HG02678 (cell line): ENCODE data around the gene INAVA.
A peak's percentile ranks its signal among the peaks of the same experiment; 100 is the strongest.

Source experiments
- ATAC-seq: cut with Tn5 transposase; IDR thresholded peaks from one replicate; pipeline ENCODE4 v1.9.1; 2021; ENCODE audit warnings: mild to moderate bottlenecking, moderate library complexity; ENCODE audit not compliant: unreplicated experiment

Gene INAVA, protein sequence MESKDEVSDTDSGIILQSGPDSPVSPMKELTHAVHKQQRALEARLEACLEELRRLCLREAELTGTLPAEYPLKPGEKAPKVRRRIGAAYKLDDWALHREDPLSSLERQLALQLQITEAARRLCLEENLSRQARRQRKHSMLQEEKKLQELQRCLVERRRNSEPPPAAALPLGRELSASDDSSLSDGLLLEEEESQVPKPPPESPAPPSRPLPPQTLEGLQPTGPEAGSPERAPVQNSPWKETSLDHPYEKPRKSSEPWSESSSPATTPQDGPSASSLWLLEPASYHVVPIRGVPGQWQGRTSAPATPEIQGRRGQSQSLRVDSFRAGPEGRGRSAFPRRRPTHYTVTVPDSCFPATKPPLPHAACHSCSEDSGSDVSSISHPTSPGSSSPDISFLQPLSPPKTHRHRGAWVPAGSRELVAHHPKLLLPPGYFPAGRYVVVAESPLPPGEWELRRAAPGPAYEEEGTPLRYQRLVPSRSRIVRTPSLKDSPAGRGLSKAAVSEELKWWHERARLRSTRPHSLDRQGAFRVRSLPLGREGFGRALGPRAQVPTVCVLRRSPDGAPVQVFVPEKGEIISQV

DNA sequence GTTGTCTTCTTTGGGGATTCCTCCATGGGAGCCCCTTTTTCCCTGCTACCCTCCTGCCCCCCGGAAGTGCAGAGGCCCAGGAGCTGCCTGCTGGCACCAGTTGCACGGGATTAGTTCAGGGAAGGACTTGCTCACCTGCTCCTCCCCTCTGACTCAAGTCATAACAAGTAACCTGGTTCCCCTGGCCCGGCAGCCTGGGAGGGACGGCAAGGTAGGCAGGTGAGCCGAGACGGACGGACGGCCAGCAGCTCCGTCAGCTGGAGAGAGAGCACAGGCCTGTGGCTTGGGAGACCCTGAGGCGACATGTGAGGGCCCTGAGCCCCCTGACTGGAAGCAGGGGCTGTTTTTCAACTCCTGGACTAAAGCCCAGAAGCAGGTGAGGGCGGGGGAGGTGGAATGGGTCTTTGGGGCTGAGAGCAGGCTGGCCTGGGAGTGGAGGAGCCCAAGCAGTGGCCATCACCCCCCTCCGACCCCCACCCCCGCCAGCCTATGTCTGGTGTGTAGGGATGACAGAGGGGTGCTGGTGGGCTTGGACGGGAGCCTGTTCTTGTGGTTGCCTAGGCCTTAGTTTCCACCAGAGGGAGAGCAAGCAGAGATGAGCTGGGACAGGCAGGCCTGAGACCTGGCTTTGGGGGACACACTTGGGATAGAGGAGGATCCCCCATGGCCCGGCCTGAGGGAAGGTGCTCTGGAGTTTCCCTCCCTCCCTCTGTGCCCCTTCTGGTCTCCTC, at the start of gene INAVA:
Gene INAVA (plus strand): TSS at position 189 of the 731 bp plus-strand sequence. CDS start 3,501 bp downstream, outside the sequence.
- ATAC-seq: no peak

DNA sequence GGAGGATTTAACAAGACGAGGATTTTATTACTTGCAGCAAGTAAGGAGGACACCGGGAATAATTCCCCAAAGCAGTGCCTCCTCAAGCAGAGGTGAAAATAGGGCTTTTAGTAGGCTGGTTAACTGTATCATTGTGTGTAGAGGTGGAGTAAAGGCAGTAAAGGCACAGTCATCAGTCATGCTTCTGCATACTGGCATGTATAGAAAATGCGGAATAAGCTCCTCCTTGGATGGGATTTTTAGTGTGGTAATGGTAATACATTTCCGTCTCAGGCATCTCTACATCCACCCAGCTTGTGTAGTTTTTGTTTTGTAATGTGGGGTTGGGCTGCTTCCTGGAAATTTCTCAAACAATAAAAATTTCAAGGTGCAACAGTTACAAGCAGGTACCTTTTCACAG, 49.3 kb upstream of the INAVA start:
- no peak for ATAC-seq

DNA sequence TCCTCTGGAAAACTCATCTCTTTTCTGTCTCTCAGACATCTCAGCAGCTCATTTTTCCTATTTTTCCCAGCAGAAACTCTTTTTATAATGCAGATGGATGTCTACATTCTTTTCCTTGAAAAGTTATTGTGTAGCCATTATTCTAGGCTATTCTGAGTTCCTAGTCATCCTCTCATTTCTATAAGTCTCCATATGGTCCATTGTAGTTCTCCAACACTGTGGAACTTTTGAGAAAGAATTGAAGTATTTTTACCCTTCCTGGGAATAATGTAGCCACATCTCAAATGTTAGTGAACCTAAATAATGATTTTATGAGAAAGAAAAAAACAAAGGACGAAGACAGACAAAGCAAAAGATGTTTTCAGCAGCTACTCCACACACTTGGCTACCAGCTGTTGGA, 48.3 kb upstream of the INAVA start:
- no peak for ATAC-seq

DNA sequence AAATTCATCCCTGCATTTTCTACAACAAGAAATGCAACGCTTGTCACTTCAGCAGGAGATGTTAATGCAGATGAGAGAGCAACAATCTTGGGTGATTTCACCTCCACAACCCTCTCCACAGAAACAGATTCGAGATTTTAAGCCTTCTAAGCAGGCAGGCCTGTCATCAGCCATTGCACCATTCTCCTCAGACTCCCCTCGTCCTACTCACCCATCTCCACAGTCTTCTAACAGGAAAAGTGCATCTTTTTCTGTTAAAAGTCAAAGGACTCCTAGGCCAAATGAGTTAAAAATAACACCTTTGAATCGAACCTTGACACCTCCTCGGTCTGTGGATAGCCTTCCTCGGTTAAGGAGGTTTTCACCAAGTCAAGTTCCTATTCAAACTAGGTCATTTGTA, 45.3 kb upstream of the INAVA start:
- no peak for ATAC-seq

DNA sequence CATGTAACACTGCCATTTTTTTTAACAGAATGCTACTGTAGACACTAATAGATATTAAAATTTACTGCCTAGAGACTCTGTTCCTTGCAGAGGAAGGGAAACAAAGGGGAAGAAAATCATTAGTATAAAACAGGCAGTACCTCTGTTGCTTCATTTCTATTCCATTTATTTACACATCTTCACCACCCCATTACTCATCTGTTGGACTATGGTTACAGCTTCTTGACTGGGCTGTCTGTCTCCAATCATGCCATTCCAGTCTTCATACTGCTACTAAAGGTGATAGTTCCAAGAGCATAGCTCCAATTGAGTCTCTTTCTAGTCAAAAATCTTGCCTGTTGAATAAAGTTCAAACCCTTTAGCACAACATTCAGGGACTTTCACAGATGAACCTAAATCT, 44.1 kb upstream of the INAVA start:
- ATAC-seq: no peak

DNA sequence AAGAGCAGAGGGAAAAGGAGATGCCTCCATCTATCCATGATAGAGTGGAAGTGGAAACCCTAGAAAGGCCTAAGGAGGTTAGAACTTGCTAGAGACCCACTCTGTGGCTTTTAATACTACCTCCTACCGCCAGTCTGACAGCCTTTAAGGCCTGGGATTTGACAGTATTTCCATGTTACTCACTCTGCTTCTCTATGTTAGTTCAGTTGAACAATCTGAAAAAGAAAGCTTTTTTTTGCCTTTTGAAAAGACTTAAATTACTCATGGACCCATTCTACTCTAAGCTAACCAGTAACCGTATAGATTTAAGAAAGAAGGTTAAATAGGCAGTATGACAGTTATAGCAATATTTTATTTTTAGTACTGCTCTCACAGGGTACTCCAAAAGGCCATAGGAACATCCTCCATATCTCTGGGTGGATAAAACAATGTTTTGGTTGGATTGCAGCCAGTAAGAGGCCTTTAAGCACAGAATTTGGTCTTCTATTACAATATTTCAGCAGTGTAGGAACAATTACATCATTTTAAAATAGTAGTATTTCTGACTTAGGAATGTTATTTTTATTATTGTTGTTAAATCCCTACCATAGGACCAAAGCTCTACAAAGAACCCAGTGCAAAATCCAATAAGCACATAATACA, 37.9 kb upstream of the INAVA start:
- ATAC-seq: no peak

DNA sequence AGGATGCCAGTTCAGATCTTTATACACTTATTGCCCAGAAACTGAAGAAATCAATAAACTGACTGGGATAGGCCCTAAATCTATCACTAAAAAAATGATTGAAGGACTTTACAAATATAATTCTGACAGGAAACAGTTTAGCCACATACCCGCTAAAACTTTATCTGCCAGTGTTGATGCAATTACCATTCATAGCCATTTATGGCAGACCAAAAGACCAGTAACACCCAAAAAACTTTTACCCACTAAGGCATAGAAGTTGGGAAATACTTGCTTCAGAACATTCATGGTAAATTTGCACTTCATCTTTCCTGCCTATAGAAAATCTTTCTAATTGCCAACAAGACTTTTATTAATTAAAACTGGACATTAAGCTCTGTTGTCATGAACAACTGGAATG, 36.9 kb upstream of the INAVA start:
- no peak for ATAC-seq

DNA sequence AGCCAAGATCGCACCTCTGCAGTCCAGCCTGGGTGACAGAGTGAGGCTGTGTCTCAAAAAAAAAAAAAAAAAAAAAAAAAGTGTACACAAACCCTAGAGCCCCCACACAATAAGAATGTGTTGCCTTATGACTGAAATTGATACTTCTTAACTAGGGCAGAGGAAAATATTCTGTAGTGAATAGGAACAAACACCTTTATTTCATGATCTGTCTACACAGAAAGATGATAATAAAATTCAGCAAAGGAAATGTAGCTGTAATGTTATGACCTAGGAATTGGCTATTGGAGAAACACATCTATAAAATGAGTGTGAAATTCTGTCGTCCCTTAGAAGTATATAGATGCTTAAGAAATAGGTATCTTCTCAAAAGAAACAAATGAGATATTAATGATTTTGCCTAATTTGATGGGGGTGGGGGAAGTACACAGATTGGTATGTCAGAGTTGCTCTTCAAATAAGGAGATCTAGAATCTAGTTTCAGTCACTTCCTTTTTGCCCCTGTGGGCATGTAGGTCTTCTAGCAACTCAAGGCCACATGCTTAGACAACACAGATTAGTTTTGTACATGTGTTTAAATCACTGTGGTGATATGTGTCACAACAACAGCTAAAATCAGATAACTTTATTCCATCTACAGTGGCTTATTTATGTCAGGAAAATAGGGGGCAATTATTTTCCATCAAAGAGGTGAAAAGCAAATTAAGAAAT, 32.6 kb upstream of the INAVA start:
- no peak for ATAC-seq

DNA sequence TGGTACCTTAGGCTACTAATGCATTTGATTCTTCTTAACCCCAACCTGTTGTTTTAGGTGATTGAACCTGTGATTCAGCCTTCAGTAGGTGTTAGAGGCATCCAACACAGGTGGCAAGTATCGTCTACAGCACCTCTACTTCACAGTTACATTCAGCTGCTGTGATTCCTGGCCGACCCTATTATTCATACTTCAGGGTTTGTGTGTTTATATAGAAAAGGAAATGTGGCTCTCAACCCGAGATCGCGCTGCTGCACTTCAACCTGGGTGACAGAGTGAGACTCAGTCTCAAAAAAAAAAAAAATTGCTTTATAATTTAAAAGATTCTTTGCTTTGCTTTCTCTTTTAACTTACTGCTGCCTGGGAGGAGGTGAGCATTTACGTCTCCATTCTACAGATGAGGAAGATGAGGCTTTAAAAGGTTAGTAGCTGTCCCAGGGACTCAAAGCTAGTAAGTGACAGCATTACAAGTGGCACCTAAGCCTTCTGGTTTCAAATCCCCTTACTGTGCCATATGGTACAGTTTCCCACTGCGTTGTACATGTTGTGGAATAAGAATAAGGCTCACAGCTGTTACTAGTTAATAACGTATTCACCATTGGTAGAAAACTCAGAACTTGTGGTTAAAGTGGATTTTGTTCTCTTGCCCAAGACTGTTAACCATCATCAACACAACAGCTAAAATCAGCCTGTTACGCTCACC, 31.8 kb upstream of the INAVA start:
- ATAC-seq: no peak

DNA sequence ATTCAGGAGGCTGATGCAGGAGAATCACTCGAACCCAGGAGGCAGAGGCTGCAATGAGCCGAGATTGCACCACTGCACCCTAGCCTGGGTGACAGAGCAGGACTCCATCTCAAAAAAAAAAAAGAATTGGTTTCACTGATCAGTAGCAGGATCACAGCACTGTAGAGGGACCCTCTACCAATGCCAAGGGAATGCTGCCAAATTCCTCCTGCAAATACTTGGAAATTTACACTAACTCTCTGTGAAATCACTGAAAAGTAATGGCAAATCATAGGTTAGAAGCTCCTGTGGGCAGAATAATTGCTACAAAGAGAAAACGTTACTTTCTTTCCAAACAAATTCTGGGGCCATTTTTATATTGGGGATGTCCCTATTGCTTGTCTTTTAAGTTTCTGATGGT, 28.6 kb upstream of the INAVA start:
- no peak for ATAC-seq

DNA sequence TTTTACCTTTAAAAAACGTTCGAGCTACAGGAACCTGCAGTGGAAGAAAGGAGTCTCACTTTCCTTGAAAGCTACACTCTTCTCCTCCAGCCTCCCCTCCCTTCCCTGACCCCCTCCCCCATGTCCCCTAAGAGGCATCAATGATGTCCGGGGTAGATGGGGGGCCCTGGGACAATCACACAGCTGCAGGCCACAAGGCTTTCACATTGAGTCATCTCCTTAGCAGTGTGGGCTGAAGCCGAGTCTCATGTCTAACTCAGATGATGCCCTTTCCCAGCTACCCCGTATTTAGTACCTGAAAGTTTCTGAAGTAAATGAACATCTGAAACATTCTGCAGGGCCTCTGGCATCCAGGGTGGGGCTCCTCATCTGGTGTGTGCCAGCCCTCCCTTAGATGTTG, 28.2 kb upstream of the INAVA start:
- ATAC-seq: peak; percentile 75

DNA sequence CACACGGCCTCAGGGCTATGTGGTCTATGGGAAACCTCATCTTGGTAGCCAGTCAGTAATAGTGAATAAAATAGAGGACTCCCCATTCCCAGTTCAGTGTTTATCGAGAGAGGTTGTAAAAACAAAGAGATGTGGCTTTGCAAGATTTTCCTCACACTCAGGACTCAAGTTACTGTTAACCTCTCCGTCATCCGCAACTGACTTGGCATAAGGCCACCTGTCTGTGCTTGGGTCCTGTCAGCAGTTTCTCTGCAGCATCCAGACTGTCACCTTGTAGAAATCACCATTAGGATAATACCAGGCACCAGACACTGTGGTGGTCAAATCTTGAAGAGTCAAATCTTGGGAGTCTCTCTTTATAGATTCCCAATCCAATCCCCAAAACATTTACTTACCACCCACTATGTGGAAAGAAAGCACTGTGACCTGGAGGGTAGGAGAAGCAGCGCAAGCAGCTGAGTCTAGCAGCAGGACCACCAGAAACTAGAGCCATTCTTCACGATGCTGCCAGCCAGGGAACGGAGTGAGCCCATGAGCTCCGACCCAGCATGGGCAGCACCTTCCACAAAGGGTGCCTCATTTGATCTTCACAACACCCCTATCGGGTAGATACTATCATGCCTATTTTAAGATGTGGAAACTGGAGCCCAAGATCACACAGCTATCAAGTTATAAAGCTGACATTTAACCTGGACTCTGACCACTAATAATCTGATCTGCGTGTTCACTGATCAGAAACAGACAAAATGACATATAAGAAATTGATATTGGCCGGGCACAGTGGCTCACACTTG, 27.5 kb upstream of the INAVA start:
- ATAC-seq: peak; percentile 5

DNA sequence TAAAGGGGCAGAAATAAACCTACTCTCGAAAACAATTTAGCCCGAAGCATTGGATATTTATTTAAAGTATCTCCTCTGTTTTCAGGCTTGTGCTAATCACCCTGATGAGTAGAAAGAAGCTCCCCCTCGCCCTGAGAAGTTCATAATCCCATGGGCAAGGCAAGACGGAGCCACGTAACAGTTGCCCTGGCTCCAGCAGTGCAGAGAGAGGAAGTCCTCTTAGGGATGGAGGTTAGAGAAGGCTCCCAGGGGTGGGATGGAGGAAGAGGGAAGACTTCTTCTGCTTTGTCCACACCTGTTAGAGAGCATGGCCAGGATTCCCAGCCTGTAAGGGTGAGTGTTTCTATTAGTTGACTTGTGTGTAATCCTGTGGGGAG, 25.3 kb upstream of the INAVA start:
- no peak for ATAC-seq

DNA sequence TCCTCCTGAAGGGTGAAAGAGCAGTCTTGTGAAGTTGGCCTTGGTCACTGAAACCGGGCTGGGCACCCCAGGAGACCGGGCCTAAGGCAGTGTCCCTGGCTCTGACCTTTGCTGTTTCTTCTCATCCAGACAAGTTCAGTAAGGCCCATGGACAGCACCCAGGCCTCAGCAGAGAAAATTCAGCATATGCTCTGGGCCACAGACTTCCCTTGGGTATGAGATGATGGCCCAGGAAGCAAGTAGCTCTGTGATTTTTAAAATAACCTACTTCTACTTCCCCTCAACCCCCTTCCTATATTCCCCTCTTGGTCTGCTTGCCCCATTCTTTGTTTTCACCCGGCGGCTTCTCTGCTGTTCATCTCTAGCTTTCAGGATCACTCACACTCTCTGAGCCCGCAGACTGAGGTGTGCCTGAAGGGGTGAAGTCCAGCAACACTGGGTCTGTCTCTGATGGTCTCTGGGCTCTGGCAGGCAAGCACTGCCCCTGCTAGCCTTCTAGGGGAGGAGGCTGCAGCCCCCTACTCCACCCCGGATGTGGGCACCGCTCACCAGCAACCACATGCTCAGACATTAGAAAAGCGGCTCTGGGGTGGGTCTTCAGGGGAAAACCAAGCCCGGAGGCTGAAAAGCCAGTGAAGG, 24.8 kb upstream of the INAVA start:
- ATAC-seq: peak; percentile 50

DNA sequence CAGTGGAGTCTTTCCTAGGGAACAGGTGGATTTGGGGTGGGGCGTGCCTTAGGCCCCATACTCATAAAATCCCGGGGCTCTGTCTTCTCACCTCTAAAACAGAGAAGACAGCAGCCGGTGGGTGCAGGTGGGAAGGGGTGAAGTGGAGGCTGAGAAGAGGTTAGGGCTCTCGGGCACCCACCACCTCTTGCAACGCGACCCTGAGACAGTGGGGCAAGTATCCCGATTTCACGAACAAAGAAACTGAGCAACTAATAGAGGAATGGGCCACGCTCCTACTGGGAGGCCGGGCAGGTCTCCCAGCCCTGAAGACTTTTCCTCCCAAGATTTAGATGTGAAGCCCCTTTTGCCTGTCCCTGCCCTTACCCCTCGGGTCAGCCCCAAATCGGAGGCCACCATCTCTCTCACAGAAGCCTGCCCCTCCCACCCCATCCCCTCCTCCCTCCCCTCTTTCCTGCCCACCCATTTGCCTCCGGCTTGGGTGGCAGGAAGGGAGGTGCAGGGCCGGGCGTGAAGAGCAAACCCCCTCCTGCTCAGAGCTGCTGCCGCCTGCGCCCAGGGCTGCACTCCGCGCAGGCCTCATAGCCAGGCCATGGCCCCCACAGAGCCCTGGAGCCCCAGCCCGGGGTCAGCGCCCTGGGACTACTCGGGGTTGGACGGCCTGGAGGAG, 22.1 kb upstream of the INAVA start, which contains the start of gene GPR25:
Gene GPR25 (plus strand): TSS at position 536 of the 670 bp plus-strand sequence. CDS start 57 bp downstream, at position 593.
- ATAC-seq: no peak

DNA sequence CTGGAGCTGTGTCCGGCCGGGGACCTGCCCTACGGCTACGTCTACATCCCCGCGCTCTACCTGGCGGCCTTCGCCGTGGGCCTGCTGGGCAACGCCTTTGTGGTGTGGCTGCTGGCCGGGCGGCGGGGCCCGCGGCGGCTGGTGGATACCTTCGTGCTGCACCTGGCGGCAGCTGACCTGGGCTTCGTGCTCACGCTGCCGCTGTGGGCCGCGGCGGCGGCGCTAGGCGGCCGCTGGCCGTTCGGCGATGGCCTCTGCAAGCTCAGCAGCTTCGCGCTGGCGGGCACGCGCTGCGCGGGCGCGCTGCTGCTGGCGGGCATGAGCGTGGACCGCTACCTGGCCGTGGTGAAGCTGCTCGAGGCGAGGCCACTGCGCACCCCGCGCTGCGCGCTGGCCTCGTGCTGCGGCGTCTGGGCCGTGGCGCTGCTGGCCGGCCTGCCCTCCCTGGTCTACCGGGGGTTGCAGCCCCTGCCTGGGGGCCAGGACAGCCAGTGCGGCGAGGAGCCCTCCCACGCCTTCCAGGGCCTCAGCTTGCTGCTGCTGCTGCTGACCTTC, 21.5 kb upstream of the INAVA start:
- no peak for ATAC-seq

DNA sequence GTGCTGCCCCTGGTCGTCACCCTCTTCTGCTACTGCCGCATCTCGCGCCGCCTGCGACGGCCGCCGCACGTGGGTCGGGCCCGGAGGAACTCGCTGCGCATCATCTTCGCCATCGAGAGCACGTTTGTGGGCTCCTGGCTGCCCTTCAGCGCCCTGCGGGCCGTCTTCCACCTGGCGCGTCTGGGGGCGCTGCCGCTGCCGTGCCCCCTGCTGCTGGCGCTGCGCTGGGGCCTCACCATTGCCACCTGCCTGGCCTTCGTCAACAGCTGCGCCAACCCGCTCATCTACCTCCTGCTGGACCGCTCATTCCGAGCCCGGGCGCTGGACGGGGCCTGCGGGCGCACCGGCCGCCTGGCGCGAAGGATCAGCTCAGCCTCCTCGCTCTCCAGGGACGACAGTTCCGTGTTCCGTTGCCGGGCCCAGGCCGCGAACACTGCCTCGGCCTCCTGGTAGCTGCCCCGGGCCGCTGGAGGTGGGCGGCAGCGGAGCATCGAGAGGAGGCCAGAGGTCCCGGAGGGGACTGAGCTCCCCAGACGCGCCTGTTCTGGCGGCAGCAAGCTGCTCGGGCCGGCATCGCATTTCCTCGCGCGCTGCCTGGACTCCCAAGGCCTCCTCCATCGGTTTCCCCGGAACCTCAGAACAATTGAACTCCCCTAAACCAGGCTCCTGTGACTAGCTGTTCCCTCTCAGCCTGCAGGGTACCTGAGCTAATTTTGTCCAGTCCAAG, 20.9 kb upstream of the INAVA start:
- no peak for ATAC-seq
